GM23248 (cell line): ENCODE data around the gene INCENP.

Experiments
- EZH2 ChIP-seq: fragments of 200-600 bp; sonication (generic); IDR thresholded peaks from 2 replicates; pipeline ENCODE4 v1.6.1; 2018; ENCODE audit warnings: antibody characterized with exemption, mild to moderate bottlenecking; ENCODE audit not compliant: insufficient read depth, poor library complexity, severe bottlenecking
- EZH2phosphoT487 ChIP-seq: fragments of 200-600 bp; sonication (generic); IDR thresholded peaks from 2 replicates; pipeline ENCODE4 v1.6.1; 2018; ENCODE audit warnings: antibody characterized with exemption, moderate library complexity, mild to moderate bottlenecking, low read depth; ENCODE audit not compliant: insufficient read depth

- no peak for TF ChIP-seq EZH2
- TF ChIP-seq EZH2phosphoT487, result no peak
These were observed 24.6 kb downstream of the INCENP start for GRCh38 chr11:62148271-62148980.
